ENCODE measurements around the gene TRAK2.

TRAK2 gene

DNA sequence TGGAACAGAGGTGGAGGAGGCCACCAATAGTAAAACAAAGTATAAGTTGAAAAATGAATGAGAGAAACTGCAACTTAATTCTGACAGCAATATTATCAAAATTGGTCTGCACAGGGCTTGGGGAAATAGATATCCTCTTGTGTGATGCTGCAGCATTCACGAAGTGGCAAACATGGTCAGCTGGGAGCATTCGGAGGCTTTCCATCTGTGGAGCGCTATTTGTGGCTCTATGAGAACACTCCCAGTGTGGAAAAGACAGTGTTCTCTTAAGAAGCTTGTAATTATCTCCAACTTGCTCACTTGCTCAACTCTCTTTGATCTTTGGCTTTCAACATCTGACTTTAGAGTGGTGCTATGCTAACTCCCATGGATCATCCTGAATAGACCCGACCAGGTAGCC is 91.0 kb downstream of the TRAK2 start:
- no peak for DNase-seq

DNA sequence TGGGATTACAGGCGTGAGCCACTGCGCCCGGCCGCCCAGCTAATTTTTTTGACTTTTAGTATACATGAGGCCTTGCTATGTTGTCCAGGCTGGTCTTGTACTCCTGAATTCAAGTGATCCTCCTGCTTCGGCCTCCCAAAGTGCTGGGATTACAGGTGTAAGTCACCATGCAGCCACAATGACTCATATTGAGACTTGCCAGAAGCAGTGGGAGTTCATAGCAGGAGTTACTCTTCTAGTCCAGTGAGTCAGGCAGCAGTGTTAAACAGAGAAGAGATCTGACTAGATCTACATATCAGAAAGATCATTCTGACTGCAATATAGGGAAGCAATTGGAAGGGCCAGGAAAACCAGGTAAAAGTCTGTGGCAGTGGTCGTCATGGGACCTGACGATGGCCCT is 92.6 kb downstream of the TRAK2 start:
- no peak for DNase-seq

DNA sequence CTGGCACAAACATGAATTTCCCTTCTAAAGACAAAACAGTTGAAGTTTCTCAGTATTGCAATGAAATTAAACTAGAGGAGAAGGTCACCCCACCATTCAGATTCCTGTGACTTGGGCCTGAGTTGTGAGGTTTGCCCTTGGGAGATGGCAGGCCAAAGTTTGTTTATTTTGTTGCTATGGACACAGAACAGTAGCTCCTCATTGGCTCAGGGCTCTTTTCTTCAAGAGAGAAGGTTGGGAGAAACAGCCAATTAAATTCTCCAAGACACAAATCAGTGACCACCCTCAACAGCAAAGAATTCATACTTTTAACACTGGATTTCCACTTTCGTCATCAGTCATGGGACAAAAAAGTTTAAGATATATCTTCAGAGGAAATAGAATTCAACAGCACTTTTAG is 94.0 kb downstream of the TRAK2 start, which contains the start of gene FLACC1:
Gene FLACC1 (minus strand): TSS at position 125 of the 400 bp plus-strand sequence. CDS start 5,941 bp downstream, outside the sequence.
- DNase-seq, result no peak

DNA sequence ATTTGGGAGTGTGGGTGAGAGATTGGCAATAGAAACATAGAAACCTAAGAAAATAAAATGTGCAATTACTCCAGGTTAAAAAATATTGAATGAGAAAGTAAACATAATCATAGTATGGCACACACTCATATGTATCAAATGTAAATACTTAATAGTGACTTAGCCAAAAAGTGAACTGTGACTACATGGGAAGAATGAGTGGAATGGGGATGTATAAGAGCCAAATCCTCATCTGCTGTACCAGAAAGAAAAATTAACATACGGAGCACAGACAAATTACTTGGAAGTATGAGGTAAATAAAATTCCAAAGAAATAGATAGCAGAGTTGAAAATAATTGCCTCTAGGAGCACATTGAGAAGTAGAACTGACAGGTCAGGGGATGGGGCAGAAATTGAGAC is 98.1 kb downstream of the TRAK2 start:
- DNase-seq, result no peak

DNA sequence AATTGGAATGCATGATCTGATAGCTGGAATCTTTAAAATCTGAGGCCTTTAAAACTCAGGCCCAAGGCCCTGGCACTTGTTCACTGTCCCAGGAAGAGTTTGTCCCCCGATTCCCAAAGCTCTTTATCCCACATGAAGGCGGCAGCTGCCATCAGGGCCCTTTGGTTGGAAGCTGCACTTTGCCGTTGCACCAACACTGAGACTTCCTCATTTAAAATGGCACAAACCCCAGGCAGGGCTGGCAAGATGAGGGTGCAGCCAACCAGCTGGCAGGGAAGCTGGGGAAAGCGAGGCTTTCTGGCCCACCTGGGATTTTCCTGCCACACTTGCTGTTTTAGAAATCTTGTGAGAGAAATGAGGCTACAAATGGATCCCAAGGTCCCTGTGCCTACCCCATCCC is 100.4 kb downstream of the TRAK2 start:
- no peak for DNase-seq

DNA sequence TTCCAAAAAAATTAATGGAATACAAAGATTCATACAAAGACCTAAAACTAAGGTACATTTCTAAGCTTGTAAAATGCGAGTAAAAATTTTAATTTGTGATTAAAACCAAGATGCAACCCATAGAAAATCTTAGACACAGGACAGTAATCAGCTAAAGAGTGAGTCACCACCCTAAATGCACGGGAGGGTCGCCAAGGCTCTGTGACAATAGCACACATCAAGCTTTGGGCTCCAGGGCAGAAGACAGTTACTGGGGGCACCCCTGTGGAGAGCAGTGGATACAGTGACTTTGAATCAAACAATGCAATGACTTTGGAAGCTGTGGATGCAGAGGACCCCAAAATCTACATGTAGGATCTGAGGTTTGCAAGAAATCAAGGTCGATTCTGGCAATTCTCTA is 101.7 kb downstream of the TRAK2 start:
- DNase-seq, result no peak

DNA sequence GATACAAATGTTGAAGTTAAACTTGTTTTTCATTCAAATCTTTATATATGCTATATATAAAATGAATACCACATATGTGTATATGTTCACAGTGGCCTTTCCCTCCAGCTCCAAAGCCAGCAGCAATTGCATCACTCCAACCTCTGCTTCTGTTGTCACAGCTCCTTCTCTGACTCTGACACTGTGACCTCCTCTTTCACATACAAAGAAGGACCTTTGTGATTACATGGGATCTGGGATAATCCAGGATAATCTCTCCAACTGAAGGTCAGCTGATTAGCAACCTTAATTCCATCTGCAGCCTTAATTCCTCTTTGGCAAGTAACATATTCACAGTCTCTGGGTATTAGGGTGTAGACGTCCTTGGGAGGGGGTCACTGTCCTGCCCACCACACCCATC is 102.5 kb downstream of the TRAK2 start:
- DNase-seq, result no peak

DNA sequence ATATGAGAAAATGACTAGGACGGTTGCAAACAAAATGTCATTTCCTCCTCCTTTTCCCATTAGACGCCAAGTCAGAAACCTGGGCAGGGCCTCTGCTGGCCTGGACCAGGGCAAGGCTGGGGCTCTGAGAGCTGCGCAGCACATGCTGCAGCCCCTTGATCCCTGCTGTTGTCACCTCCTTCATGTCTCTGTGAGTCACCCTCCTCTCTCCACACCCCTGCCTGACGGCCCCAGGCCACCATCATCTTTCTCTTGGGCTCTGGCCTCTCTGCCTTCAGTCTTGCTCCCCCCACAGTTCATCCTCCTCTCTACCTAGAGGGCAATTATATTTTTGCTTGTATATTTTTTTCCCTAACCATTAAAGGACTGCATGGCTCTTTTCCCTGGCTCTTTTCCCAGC is 104.1 kb downstream of the TRAK2 start:
- no peak for DNase-seq

DNA sequence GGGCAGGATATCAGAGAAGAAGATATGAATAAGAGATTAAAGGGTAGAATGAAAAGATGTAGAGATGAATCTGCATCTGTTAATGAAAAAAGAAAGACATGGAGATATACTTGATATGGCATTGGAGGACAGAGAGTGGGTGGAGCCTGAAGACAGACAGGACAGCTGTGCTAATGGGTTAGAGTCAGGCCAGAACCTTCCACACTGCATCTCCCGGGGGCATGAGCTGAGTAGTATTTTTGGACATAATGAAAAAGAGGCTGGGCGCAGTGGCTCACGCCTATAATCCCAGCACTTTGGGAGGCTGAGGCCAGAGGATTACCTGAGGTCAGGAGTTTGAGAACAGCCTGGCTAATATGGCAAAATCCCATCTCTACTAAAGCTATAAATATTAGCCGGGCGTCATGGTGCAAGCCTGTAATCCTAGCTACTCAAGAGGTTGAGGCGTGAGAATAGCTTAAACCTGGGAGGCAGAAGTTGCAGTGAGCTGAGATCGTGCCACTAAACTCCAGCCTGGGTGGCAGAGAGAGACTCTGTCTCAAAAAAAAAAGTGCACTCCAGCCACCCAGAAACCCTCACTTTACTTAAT is 105.5 kb downstream of the TRAK2 start:
- no peak for DNase-seq

DNA sequence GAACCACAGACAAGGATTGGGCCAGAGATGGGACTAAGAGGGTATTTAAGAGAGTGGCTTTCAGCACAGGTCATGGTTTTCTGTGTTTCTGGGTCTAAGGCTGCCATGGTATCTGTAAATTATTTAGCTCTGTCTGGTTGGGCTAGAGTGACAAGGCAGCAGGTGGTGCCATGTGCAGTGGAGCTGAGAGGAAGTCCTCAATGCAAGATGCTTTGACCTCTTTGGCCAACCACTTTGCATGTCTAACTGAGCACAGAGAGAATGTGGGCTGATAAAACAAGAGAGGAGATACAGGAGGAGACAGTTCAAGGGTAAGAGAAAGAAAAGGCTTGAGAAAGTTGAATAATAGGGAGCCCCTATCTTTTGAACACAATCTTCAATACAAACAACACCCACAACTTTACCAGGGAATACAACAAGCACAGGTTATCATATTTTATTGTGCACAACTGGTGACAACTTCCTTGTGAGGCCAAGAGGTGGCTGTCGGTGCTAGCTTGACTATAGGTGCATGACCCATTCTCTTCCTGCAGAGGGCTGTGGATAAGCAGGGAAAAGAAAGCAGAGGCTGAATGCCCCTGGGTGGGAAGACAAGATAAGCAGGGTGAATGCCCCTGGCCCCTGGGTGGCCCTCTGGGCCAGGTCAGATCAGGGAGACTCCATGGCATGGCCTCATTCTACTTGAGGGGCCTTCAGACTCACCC is 106.4 kb downstream of the TRAK2 start:
- no peak for DNase-seq

DNA sequence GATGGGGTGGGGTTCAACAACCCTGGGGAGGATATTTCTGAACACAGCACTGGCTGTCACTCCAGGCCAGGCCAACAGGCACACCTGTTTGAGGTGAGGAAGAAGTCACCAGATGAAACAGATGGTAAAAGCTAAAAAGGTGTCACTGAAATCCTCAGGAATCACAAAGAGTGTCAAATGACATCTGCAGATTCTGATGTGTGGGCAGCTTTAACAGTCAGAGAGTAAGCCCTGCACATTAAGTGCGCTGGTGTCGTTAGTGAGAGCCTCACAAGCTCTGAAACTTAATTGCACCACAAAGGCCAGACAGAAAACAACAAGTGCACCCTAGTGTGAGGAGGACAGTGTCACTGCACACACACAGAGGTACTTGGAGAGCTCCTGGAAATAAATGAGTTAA is 107.7 kb downstream of the TRAK2 start:
- no peak for DNase-seq

DNA sequence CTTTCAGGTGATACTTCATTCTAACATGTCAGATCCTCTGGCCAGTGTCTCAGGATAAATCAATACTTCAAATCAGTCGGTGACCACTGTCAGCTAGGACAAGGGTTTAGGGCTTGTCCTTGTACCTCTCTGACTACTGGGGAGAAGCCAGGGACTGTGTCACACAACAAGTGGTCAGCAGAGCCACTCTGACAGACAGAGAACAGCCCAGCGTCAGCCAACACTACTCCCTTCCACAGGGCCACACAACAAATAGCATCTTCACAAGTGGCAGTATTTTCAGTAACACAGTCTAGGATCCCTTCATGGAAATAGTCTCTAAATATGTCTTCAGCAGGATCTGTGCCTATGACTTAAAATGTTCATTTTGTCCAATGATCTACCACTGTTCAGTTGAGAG is 108.3 kb downstream of the TRAK2 start:
- DNase-seq, result no peak

DNA sequence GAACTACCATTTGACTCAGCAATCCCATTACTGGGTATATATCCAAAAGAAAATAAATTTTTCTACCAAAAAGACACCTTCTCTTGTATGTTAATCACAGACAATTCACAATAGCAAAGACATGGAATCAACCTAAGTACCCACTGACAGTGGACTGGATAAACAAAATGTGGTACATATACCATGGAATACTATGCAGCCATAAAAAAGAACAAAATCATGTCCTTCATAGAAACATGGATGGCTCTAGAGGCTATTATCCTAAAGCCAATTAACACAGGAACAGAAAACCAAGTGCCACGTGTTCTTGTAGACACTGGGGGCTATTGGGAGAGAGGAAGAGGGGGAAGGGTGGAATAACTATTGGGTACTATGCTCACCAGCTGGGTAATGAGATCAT is 121.8 kb downstream of the TRAK2 start:
- DNase-seq, result no peak

DNA sequence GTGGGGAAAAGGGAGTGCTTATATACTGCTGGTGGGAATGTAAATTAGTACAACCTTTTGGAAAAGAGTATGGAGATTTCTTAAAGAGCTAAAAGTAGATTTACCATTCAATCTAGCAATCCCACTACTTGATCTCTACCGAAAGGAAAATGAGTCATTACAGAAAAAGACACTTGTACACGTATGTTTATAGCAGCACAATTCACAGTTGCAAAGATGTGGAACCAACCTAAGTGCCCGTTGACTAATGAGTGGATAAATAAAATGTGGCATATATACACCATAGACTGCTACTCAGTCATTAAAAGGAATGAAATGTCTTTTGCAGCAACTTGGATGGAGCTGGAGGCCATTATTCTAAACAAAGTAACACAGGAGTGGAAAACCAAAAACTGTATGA is 123.6 kb downstream of the TRAK2 start:
- DNase-seq, result no peak
